ENCODE measurements around the gene CSKMT. TPM values are rescaled to one million over a fixed set of nuclear protein-coding genes. Genes with fewer than 3 reads are reported as not detected.
"Not testable (repeated sequence)": the region's sequence is repeated elsewhere in the genome, so short reads cannot be mapped to it uniquely, and the experiment has no call there.

The CSKMT gene
- total RNA-seq, 1 donor from 2014 or later: 13.8 TPM

- no peak for DNase-seq (ENCODE audit: low spot score)
Observed at GRCh38 chr11:62652161-62653006, 12.7 kb upstream of the CSKMT start.

GRCh38 chr11:62654297-62654696 lies 10.8 kb upstream of the CSKMT start:
- no peak for DNase-seq (ENCODE audit: low spot score)

GRCh38 chr11:62656796-62657429 lies 8.2 kb upstream of the CSKMT start:
- DNase-seq (ENCODE audit: low spot score): no peak

GRCh38 chr11:62664405-62665074 lies 572 bp upstream of the CSKMT start:
- no peak for DNase-seq (ENCODE audit: low spot score)

- no peak for DNase-seq (ENCODE audit: low spot score)
Observed at GRCh38 chr11:62665599-62666258, 617 bp downstream of the CSKMT start.

GRCh38 chr11:62666259-62666926 lies 1.3 kb downstream of the CSKMT start:
- no peak for DNase-seq (ENCODE audit: low spot score)

GRCh38 chr11:62667460-62667859 lies 2.3 kb downstream of the CSKMT start:
- no peak for DNase-seq (ENCODE audit: low spot score)

- no peak for DNase-seq (ENCODE audit: low spot score)
Observed at GRCh38 chr11:62669420-62670161, 4.5 kb downstream of the CSKMT start.

GRCh38 chr11:62671236-62671607 lies 6.1 kb downstream of the CSKMT start:
- DNase-seq (ENCODE audit: low spot score): no peak

GRCh38 chr11:62671608-62672389 lies 6.7 kb downstream of the CSKMT start, which contains the start of the genes LBHD1 and UQCC3:
Gene LBHD1 (minus strand): TSS chr11:62672267. CDS start chr11:62670031, 2,236 bp downstream.
Gene UQCC3 (plus strand): TSS chr11:62671673. CDS start chr11:62671746, 73 bp downstream.
- DNase-seq (ENCODE audit: low spot score): no peak

- DNase-seq (ENCODE audit: low spot score): no peak
Observed at GRCh38 chr11:62673196-62673525, 8.0 kb downstream of the CSKMT start.

- not testable (repeated sequence) for DNase-seq (ENCODE audit: low spot score)
Observed at GRCh38 chr11:62675415-62675814, 10.3 kb downstream of the CSKMT start.

GRCh38 chr11:62676698-62677097 lies 11.6 kb downstream of the CSKMT start:
- DNase-seq (ENCODE audit: low spot score): no peak

GRCh38 chr11:62677156-62677555 lies 12.0 kb downstream of the CSKMT start:
- DNase-seq (ENCODE audit: low spot score): no peak

- no peak for DNase-seq (ENCODE audit: low spot score)
Observed at GRCh38 chr11:62677714-62678113, 12.6 kb downstream of the CSKMT start.

- no peak for DNase-seq (ENCODE audit: low spot score)
Observed at GRCh38 chr11:62678433-62678769, 13.3 kb downstream of the CSKMT start.

GRCh38 chr11:62678770-62679696 lies 13.9 kb downstream of the CSKMT start, which contains the start of gene UBXN1:
Gene UBXN1 (minus strand): TSS chr11:62679073. CDS start chr11:62678923, 150 bp downstream.
- peak; percentile 95 for DNase-seq (ENCODE audit: low spot score)

- no peak for DNase-seq (ENCODE audit: low spot score)
Observed at GRCh38 chr11:62680825-62681240, 15.7 kb downstream of the CSKMT start.
